Measurements from ENCODE around the gene SIPA1L3.
"Not testable (repeated sequence)": the region's sequence is repeated elsewhere in the genome, so short reads cannot be mapped to it uniquely, and the experiment has no call there.

The SIPA1L3 gene

GRCh38 chr19:38223119-38223523 is 316.1 kb downstream of the SIPA1L3 start:
- Histone ChIP-seq H3K27ac (ENCODE audit: insufficient read depth, low read length, poor library complexity, severe bottlenecking) (no peak overlapping the region), H3K4me1 (ENCODE audit: control insufficient read depth, insufficient read depth, low read length, poor library complexity, severe bottlenecking) (peaks cover 7% of the 10 kb centered on the region), H3K27me3 (replicated peaks; ENCODE audit: control insufficient read depth, insufficient read depth, low read length, poor library complexity, severe bottlenecking) (peaks cover 53% of the 10 kb centered on the region), H3K36me3 (ENCODE audit: control insufficient read depth, insufficient read depth, low read length) (no peaks in the 10 kb centered on the region), H3K9me3 (ENCODE audit: control insufficient read depth, low read length) (no peaks in the 10 kb centered on the region), H3K4me3 (ENCODE audit: insufficient read depth, low read depth, low read length, poor library complexity, severe bottlenecking) (no peak overlapping the region)
- no peak for DNase-seq

- Histone ChIP-seq H3K27me3 (replicated peaks; ENCODE audit: control insufficient read depth, insufficient read depth, low read length, poor library complexity, severe bottlenecking) (peaks cover 56% of the 10 kb centered on the region), H3K36me3 (ENCODE audit: control insufficient read depth, insufficient read depth, low read length) (no peaks in the 10 kb centered on the region), H3K4me1 (ENCODE audit: control insufficient read depth, insufficient read depth, low read length, poor library complexity, severe bottlenecking) (peaks cover 10% of the 10 kb centered on the region), H3K27ac (ENCODE audit: insufficient read depth, low read length, poor library complexity, severe bottlenecking) (no peak overlapping the region), H3K9me3 (ENCODE audit: control insufficient read depth, low read length) (no peaks in the 10 kb centered on the region), H3K4me3 (ENCODE audit: insufficient read depth, low read depth, low read length, poor library complexity, severe bottlenecking) (peak overlapping the region; percentile 43)
- no peak for DNase-seq
These were observed 316.6 kb downstream of the SIPA1L3 start for GRCh38 chr19:38223617-38224013.

GRCh38 chr19:38224014-38224862 is 317.2 kb downstream of the SIPA1L3 start, which contains the start of gene DPF1:
Gene DPF1, minus strand, starts transcription at chr19:38224222. Its CDS starts 80 bp downstream, at chr19:38224142.
- Histone ChIP-seq H3K4me3 (ENCODE audit: insufficient read depth, low read depth, low read length, poor library complexity, severe bottlenecking) (peak within 1 kb of the TSS; percentile 43), H3K27ac (ENCODE audit: insufficient read depth, low read length, poor library complexity, severe bottlenecking) (no peak within 1 kb of the TSS), H3K9me3 (ENCODE audit: control insufficient read depth, low read length) (no peaks in the 10 kb centered on the region), H3K4me1 (ENCODE audit: control insufficient read depth, insufficient read depth, low read length, poor library complexity, severe bottlenecking) (peaks cover 16% of the 10 kb centered on the region), H3K36me3 (ENCODE audit: control insufficient read depth, insufficient read depth, low read length) (no peaks in the 10 kb centered on the region), H3K27me3 (replicated peaks; ENCODE audit: control insufficient read depth, insufficient read depth, low read length, poor library complexity, severe bottlenecking) (peaks cover 62% of the 10 kb centered on the region)
- peak in 2 of 3 donors; percentile 10 to 15 for DNase-seq

GRCh38 chr19:38224863-38225218 is 317.8 kb downstream of the SIPA1L3 start:
- not testable (repeated sequence) for H3K4me3 ChIP-seq (ENCODE audit: insufficient read depth, low read depth, low read length, poor library complexity, severe bottlenecking)
- Histone ChIP-seq H3K27me3 (replicated peaks; ENCODE audit: control insufficient read depth, insufficient read depth, low read length, poor library complexity, severe bottlenecking) (peaks cover 63% of the 10 kb centered on the region), H3K4me1 (ENCODE audit: control insufficient read depth, insufficient read depth, low read length, poor library complexity, severe bottlenecking) (peaks cover 17% of the 10 kb centered on the region)

GRCh38 chr19:38227287-38228004 is 320.4 kb downstream of the SIPA1L3 start:
- Histone ChIP-seq H3K27ac (ENCODE audit: insufficient read depth, low read length, poor library complexity, severe bottlenecking) (no peak overlapping the region), H3K4me1 (ENCODE audit: control insufficient read depth, insufficient read depth, low read length, poor library complexity, severe bottlenecking) (peaks cover 17% of the 10 kb centered on the region), H3K36me3 (ENCODE audit: control insufficient read depth, insufficient read depth, low read length) (no peaks in the 10 kb centered on the region), H3K9me3 (ENCODE audit: control insufficient read depth, low read length) (no peaks in the 10 kb centered on the region), H3K27me3 (replicated peaks; ENCODE audit: control insufficient read depth, insufficient read depth, low read length, poor library complexity, severe bottlenecking) (peaks cover 58% of the 10 kb centered on the region), H3K4me3 (ENCODE audit: insufficient read depth, low read depth, low read length, poor library complexity, severe bottlenecking) (no peak overlapping the region)
- DNase-seq = no peak

More at GRCh38 chr19:38224863-38225218, 317.8 kb downstream of the SIPA1L3 start:
- H3K27ac ChIP-seq (ENCODE audit: insufficient read depth, low read length, poor library complexity, severe bottlenecking); H3K9me3 ChIP-seq (ENCODE audit: control insufficient read depth, low read length); DNase-seq; H3K36me3 ChIP-seq (ENCODE audit: control insufficient read depth, insufficient read depth, low read length): not testable (repeated sequence)

GRCh38 chr19:38228005-38228377 is 321.0 kb downstream of the SIPA1L3 start:
- H3K27ac ChIP-seq (ENCODE audit: insufficient read depth, low read length, poor library complexity, severe bottlenecking) = no peak overlapping the region
- H3K27me3 ChIP-seq (replicated peaks; ENCODE audit: control insufficient read depth, insufficient read depth, low read length, poor library complexity, severe bottlenecking) = peaks cover 53% of the 10 kb centered on the region
- DNase-seq = no peak
- peaks cover 17% of the 10 kb centered on the region for H3K4me1 ChIP-seq (ENCODE audit: control insufficient read depth, insufficient read depth, low read length, poor library complexity, severe bottlenecking)
- H3K4me3 ChIP-seq (ENCODE audit: insufficient read depth, low read depth, low read length, poor library complexity, severe bottlenecking) = no peak overlapping the region
- H3K9me3 ChIP-seq (ENCODE audit: control insufficient read depth, low read length) = no peaks in the 10 kb centered on the region
- no peaks in the 10 kb centered on the region for H3K36me3 ChIP-seq (ENCODE audit: control insufficient read depth, insufficient read depth, low read length)

GRCh38 chr19:38228491-38229439 is 321.8 kb downstream of the SIPA1L3 start:
- Histone ChIP-seq H3K27me3 (replicated peaks; ENCODE audit: control insufficient read depth, insufficient read depth, low read length, poor library complexity, severe bottlenecking) (peaks cover 47% of the 10 kb centered on the region), H3K36me3 (ENCODE audit: control insufficient read depth, insufficient read depth, low read length) (no peaks in the 10 kb centered on the region), H3K27ac (ENCODE audit: insufficient read depth, low read length, poor library complexity, severe bottlenecking) (no peak overlapping the region), H3K4me1 (ENCODE audit: control insufficient read depth, insufficient read depth, low read length, poor library complexity, severe bottlenecking) (peaks cover 15% of the 10 kb centered on the region), H3K9me3 (ENCODE audit: control insufficient read depth, low read length) (no peaks in the 10 kb centered on the region), H3K4me3 (ENCODE audit: insufficient read depth, low read depth, low read length, poor library complexity, severe bottlenecking) (no peak overlapping the region)
- DNase-seq = no peak

GRCh38 chr19:38229585-38230073 is 322.6 kb downstream of the SIPA1L3 start:
- H3K9me3 ChIP-seq (ENCODE audit: control insufficient read depth, low read length) = no peaks in the 10 kb centered on the region
- peaks cover 10% of the 10 kb centered on the region for H3K4me1 ChIP-seq (ENCODE audit: control insufficient read depth, insufficient read depth, low read length, poor library complexity, severe bottlenecking)
- no peaks in the 10 kb centered on the region for H3K36me3 ChIP-seq (ENCODE audit: control insufficient read depth, insufficient read depth, low read length)
- no peak overlapping the region for H3K27ac ChIP-seq (ENCODE audit: insufficient read depth, low read length, poor library complexity, severe bottlenecking)
- H3K27me3 ChIP-seq (replicated peaks; ENCODE audit: control insufficient read depth, insufficient read depth, low read length, poor library complexity, severe bottlenecking) = peaks cover 40% of the 10 kb centered on the region
- peak; percentile 11 to 44 (median 27) for DNase-seq
- H3K4me3 ChIP-seq (ENCODE audit: insufficient read depth, low read depth, low read length, poor library complexity, severe bottlenecking) = no peak overlapping the region

GRCh38 chr19:38230506-38231133 is 323.6 kb downstream of the SIPA1L3 start:
- not testable (repeated sequence) for DNase-seq; H3K9me3 ChIP-seq (ENCODE audit: control insufficient read depth, low read length); H3K4me3 ChIP-seq (ENCODE audit: insufficient read depth, low read depth, low read length, poor library complexity, severe bottlenecking); H3K36me3 ChIP-seq (ENCODE audit: control insufficient read depth, insufficient read depth, low read length); H3K27ac ChIP-seq (ENCODE audit: insufficient read depth, low read length, poor library complexity, severe bottlenecking)
- Histone ChIP-seq H3K27me3 (replicated peaks; ENCODE audit: control insufficient read depth, insufficient read depth, low read length, poor library complexity, severe bottlenecking) (peaks cover 31% of the 10 kb centered on the region), H3K4me1 (ENCODE audit: control insufficient read depth, insufficient read depth, low read length, poor library complexity, severe bottlenecking) (peaks cover 10% of the 10 kb centered on the region)
